SK-N-SH treated with all-trans-retinoic acid at 6 μM for 48 hours (cell line): ENCODE data around the gene CARD10.

ENCODE experiments used
- ATAC-seq: fragments of 200-7000 bp; cut with Tn5 transposase; 3 replicates; pipeline ENCODE4 v1.9.1; 2020; ENCODE audit warnings: mild to moderate bottlenecking, moderate library complexity
- ARNTL ChIP-seq: fragments of 450-650 bp; formaldehyde crosslinking; IDR thresholded peaks from 2 replicates; pipeline ENCODE4 v1.5.0; 2020; ENCODE audit warnings: low read depth, mild to moderate bottlenecking, moderate library complexity, borderline replicate concordance
- BACH2 ChIP-seq: fragments of 250-450 bp; sonication (Bioruptor Pico); IDR thresholded peaks from 2 replicates; pipeline ENCODE4 v1.9.0; 2021; ENCODE audit warnings: mild to moderate bottlenecking, borderline replicate concordance
- CREB5 ChIP-seq: fragments of 250-450 bp; sonication (Bioruptor Pico); IDR thresholded peaks from 2 replicates; pipeline ENCODE4 v1.5.1; 2020; ENCODE audit warnings: low read depth, mild to moderate bottlenecking, moderate library complexity
- CSDC2 ChIP-seq: fragments of 250-450 bp; sonication (Bioruptor Pico); IDR thresholded peaks from 2 replicates; pipeline ENCODE4 v1.5.0; 2020; ENCODE audit warnings: mild to moderate bottlenecking, moderate library complexity
- CSRNP3 ChIP-seq: fragments of 250-450 bp; sonication (Bioruptor Pico); IDR thresholded peaks from 2 replicates; pipeline ENCODE4 v1.5.1; 2021; ENCODE audit warnings: mild to moderate bottlenecking, moderate library complexity
- OSR1 ChIP-seq: fragments of 250-450 bp; sonication (Bioruptor Pico); IDR thresholded peaks from 2 replicates; pipeline ENCODE4 v1.8.0; 2022; ENCODE audit warnings: moderate library complexity, mild to moderate bottlenecking, inconsistent platforms
- PATZ1 ChIP-seq: fragments of 250-450 bp; sonication (Bioruptor Pico); IDR thresholded peaks from 2 replicates; pipeline ENCODE4 v1.8.0; 2020; ENCODE audit warnings: mild to moderate bottlenecking, moderate library complexity, borderline replicate concordance
- POU6F1 ChIP-seq: fragments of 250-450 bp; sonication (Bioruptor Pico); IDR thresholded peaks from 2 replicates; pipeline ENCODE4 v1.8.0; 2021; ENCODE audit warnings: low read depth, mild to moderate bottlenecking, moderate library complexity, borderline replicate concordance
- RARB ChIP-seq: fragments of 250-450 bp; sonication (Bioruptor Pico); IDR thresholded peaks from 2 replicates; pipeline ENCODE4 v1.8.0; 2021; ENCODE audit warnings: mild to moderate bottlenecking, moderate library complexity
- SNAI2 ChIP-seq: fragments of 250-450 bp; sonication (Bioruptor Pico); IDR thresholded peaks from 2 replicates; pipeline ENCODE4 v1.5.0; 2020; ENCODE audit warnings: mild to moderate bottlenecking, moderate library complexity
- TCF4 ChIP-seq: fragments of 250-450 bp; sonication (Bioruptor Pico); IDR thresholded peaks from 2 replicates; pipeline ENCODE4 v1.8.0; 2021; ENCODE audit warnings: mild to moderate bottlenecking, moderate library complexity, borderline replicate concordance
- TOX ChIP-seq: fragments of 250-450 bp; sonication (Bioruptor Pico); IDR thresholded peaks from 2 replicates; pipeline ENCODE4 v1.8.0; 2021; ENCODE audit warnings: mild to moderate bottlenecking, moderate library complexity, borderline replicate concordance
- TSHZ2 ChIP-seq: fragments of 250-450 bp; sonication (Bioruptor Pico); IDR thresholded peaks from 2 replicates; pipeline ENCODE4 v1.5.0; 2020; ENCODE audit warnings: mild to moderate bottlenecking, moderate library complexity
- ZFP3 ChIP-seq: fragments of 250-450 bp; sonication (Bioruptor Pico); IDR thresholded peaks from 2 replicates; pipeline ENCODE4 v1.5.0; 2020; ENCODE audit warnings: mild to moderate bottlenecking, moderate library complexity
- ZNF565 ChIP-seq: fragments of 450-650 bp; formaldehyde crosslinking; conservative IDR thresholded peaks from 2 replicates; pipeline ENCODE4 v1.5.0; 2020; ENCODE audit warnings: low read depth, mild to moderate bottlenecking, moderate library complexity
- ZNF70 ChIP-seq: fragments of 450-650 bp; formaldehyde crosslinking; IDR thresholded peaks from 2 replicates; pipeline ENCODE4 v1.5.0; 2020; ENCODE audit warnings: mild to moderate bottlenecking, moderate library complexity
- ZNF8 ChIP-seq: fragments of 450-650 bp; formaldehyde crosslinking; IDR thresholded peaks from 2 replicates; pipeline ENCODE4 v1.5.0; 2020; ENCODE audit warnings: mild to moderate bottlenecking, moderate library complexity

CARD10 gene

GRCh38 chr22:37443086-37443485 is 76.1 kb downstream of the CARD10 start:
- TF ChIP-seq RARB (CRISPR knock-in tag) = no peak
- no peak for TF ChIP-seq CREB5
- ATAC-seq = no peak

- peak; percentile 73 for ATAC-seq
- TF ChIP-seq BACH2 (CRISPR knock-in tag) (no peak), ZNF8 (CRISPR knock-in tag) (no peak), TSHZ2 (CRISPR knock-in tag) (no peak), OSR1 (CRISPR knock-in tag) (no peak), ZNF70 (CRISPR knock-in tag) (no peak), CSRNP3 (CRISPR knock-in tag) (no peak), PATZ1 (CRISPR knock-in tag) (no peak), ZFP3 (CRISPR knock-in tag) (no peak), SNAI2 (no peak), RARB (CRISPR knock-in tag) (no peak), POU6F1 (no peak), TOX (no peak), ZNF565 (CRISPR knock-in tag) (no peak)
Measured at GRCh38 chr22:37442537-37442936, 76.7 kb downstream of the CARD10 start.

- no peak for ATAC-seq
- TF ChIP-seq RARB (CRISPR knock-in tag) = no peak
- TF ChIP-seq ZNF70 (CRISPR knock-in tag) = no peak
- no peak for TF ChIP-seq PATZ1 (CRISPR knock-in tag)
- TF ChIP-seq POU6F1 = no peak
- TF ChIP-seq BACH2 (CRISPR knock-in tag) = no peak
- no peak for TF ChIP-seq SNAI2
- TF ChIP-seq TSHZ2 (CRISPR knock-in tag) = no peak
- TF ChIP-seq CREB5 = no peak
- no peak for TF ChIP-seq CSRNP3 (CRISPR knock-in tag)
- TF ChIP-seq TCF4 (CRISPR knock-in tag) = no peak
- no peak for TF ChIP-seq ARNTL
- TF ChIP-seq OSR1 (CRISPR knock-in tag) = no peak
- no peak for TF ChIP-seq CSDC2 (CRISPR knock-in tag)
Measured at GRCh38 chr22:37442135-37442534, 77.1 kb downstream of the CARD10 start.
